Activated effector memory CD4-positive, alpha-beta T cell treated with anti-CD3 and anti-CD28 coated beads, Interleukin-2, amount 50 U/mL, for 16 hours (primary cell): ENCODE results near the gene DOCK9.
"Not testable (repeated sequence)": the region's sequence is repeated elsewhere in the genome, so short reads cannot be mapped to it uniquely, and the experiment has no call there.

Experiments used
- DNase-seq: peaks from one replicate; pipeline ENCODE4 v3.0.0-alpha.2; 2020

Gene DOCK9

DNA sequence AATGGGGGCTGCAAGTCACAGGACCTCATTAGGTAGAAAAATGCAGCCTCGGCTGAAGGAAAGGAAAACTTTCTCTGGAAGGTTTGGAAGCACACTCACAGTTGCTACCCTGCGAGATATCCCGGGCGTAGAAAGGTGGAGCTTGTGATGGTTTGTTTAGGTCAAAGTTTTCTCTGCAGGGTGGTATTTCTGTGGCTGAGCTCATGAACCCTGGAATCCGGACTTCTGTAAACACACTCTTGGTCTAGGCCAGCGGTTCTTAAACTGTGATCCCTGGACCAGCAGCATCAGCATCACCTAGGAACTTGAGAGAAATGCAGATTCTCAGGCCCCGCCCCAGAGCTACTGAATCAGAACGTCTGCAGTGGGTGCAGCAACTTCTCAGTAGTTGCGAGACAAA lies 222.1 kb downstream of the DOCK9 start:
- DNase-seq = no peak

DNA sequence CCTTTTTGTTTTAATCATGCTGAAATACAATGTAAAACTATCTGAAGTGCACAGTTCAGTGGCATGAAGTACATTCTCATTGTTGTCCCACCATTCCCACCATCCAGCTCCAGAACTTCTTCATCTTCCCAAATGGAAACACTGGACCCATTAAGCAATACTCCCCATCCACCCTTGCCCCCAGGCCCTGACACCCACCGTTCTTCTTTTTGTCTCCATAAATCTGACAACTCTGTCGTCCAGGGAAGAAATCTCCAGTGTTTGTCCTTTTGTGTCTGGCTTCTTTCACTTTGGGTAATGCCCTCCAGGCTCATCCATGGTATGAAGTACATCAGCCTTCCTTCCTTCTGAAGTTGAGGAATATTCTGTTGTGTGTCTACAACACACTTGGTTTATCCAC lies 222.7 kb downstream of the DOCK9 start:
- DNase-seq = no peak

- DNase-seq = not testable (repeated sequence)
Observed at GRCh38 chr13:98754468-98754867, 223.4 kb downstream of the DOCK9 start.

DNA sequence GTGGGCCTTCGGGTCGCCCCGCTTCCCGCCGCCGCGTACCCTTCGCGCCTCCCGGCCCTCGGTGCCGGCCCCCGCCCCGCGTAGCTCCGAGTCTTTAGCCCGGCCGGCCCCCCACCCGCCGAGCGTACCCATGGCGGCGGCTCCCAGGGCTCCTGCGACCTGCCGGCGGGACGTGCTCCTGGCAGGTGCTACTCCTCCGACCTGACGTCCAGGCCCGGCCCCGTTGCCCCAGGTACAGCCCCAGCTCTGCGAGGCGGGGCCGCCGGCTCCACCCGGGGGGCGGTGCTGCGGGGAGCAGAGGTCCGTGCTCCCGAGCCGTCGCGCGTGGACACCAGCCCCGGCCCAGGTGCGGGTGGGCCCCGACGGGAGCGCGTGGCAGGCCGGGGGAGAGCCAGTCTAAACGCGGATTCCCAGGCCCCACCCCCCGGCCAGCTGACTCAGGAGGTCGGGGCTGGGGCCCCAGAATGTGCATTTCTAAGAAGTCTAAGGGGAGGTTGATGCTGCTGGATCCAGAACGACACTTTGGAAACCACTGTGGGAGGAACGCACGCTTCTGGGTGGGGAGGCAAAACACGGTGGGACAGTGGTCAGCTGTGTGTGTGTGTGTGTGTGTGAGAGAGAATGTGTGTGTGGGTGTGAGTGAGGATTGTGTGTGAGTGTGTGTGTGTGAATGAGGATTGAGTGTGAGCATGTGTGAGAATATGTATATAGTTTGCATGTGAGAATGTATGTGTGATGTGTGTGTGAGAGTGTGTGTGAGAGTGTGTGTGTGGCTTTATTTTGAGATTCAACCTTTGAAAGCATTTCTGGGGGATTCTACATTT lies 225.2 kb downstream of the DOCK9 start, which contains the start of gene SLC15A1:
SLC15A1 (minus strand) TSS at position 206 of the 824 bp plus-strand sequence; CDS start at position 132, 74 bp downstream.
- DNase-seq = no peak

DNA sequence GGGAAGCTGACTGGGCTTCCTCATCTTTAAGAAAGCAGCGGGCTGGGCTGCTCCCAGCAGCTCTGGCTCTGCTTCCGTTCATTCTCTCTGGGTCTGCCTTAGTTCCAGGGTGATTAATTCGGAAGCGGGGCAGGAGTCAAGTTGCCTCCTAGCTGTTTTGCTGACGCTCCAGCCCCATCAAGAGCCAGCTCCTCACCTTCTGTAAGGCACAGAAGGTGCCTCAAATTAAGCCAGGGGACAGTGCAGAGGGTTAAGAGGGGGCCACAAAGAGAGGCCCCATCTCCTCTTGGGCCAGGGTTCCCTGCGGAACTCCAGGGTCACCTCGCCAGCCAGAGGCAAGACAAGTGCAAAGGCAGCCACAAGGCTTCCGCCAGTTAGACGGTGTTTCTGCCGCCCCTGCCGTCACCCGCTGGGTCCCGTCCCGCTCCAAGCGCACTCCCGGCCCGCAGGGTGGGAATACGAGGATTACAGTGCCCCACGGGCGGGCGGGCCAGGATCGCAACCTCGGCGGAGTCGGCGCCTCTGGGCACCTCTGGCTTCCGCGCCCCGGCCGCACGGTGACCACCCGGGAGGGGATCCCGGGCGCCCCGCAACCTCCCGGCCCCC lies 225.9 kb downstream of the DOCK9 start:
- DNase-seq = no peak

GRCh38 chr13:98751367-98751782 lies 226.5 kb downstream of the DOCK9 start:
- DNase-seq = no peak

- DNase-seq = no peak
Observed at GRCh38 chr13:98749501-98749900, 228.4 kb downstream of the DOCK9 start.

DNA sequence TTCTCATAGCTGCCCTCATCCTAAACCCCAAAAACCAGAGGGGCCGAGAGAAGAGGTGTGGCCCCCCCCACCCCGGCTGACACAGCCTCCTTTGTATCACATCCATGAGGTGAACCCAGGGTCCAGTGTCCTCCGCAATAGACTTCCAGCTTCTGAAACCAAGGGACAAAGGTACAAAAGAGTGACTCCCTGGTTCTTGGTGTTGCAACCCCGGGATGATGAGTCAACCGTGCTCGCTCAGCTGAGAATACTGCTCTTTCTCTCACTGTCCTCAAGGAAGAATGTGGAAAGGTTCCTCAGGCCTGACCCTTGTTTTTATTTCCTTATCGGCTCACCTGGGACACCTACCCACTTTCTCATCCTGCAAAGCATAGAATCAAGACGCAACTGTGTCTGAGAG lies 230.9 kb downstream of the DOCK9 start:
- DNase-seq = no peak
